Astrocyte (in vitro differentiated cells and primary cell): ENCODE data around the gene RANBP17. TPM values are rescaled to one million over a fixed set of nuclear protein-coding genes. Genes with fewer than 3 reads are reported as not detected.

ENCODE experiments used
- DNase-seq: peaks from one replicate; pipeline ENCODE4 v3.0.0-alpha.2; 2010; ENCODE audit warnings: low read depth
- FAIRE-seq: peaks from 2 replicates; lab custom pipeline; 2011; peaks lifted over from hg19 to GRCh38; lab: Jason Lieb, UNC
- H2AFZ ChIP-seq: 2 replicates; pipeline ENCODE4 v1.6.0; 2012; ENCODE audit warnings: low read depth, low read length, inconsistent platforms
- H3K27ac ChIP-seq: 2 replicates; pipeline ENCODE4 v1.5.1; 2011; ENCODE audit warnings: low read depth, low read length, inconsistent platforms
- H3K27me3 ChIP-seq: 2 replicates; pipeline ENCODE4 v1.6.0; 2011; ENCODE audit warnings: low read length, inconsistent platforms; ENCODE audit not compliant: insufficient read depth
- H3K36me3 ChIP-seq: 2 replicates; pipeline ENCODE4 v1.5.1; 2011; ENCODE audit warnings: low read length, inconsistent platforms; ENCODE audit not compliant: insufficient read depth
- H3K4me1 ChIP-seq: 2 replicates; pipeline ENCODE4 v1.5.1; 2011; ENCODE audit warnings: low read length, inconsistent platforms; ENCODE audit not compliant: insufficient read depth
- H3K4me2 ChIP-seq: 2 replicates; pipeline ENCODE4 v1.6.0; 2012; ENCODE audit warnings: low read length, inconsistent platforms
- H3K4me3 ChIP-seq: 2 replicates; pipeline ENCODE4 v1.5.1; 2011; ENCODE audit warnings: low read depth, mild to moderate bottlenecking, low read length, inconsistent platforms; ENCODE audit not compliant: insufficient read depth
- H3K79me2 ChIP-seq: 2 replicates; pipeline ENCODE4 v1.6.0; 2012; ENCODE audit warnings: mild to moderate bottlenecking, low read length, inconsistent platforms; ENCODE audit not compliant: insufficient read depth
- H3K9ac ChIP-seq: 2 replicates; pipeline ENCODE4 v1.6.0; 2012; ENCODE audit warnings: mild to moderate bottlenecking, low read length, inconsistent platforms
- H3K9me3 ChIP-seq: 2 replicates; pipeline ENCODE4 v1.5.1; 2012; ENCODE audit warnings: low read depth, mild to moderate bottlenecking, low read length, inconsistent platforms; ENCODE audit not compliant: insufficient read depth
- H4K20me1 ChIP-seq: 2 replicates; pipeline ENCODE4 v1.6.0; 2012; ENCODE audit warnings: low read length, inconsistent platforms; ENCODE audit not compliant: insufficient read depth
- H3K27ac Mint-ChIP-seq: one replicate; pipeline ENCODE4 v1.8.0; 2021; ENCODE audit warnings: mild to moderate bottlenecking, mixed read lengths; ENCODE audit not compliant: unreplicated experiment
- H3K27me3 Mint-ChIP-seq: one replicate; pipeline ENCODE4 v1.8.0; 2021; ENCODE audit warnings: low read depth, mixed read lengths; ENCODE audit not compliant: unreplicated experiment
- H3K36me3 Mint-ChIP-seq: one replicate; pipeline ENCODE4 v1.8.0; 2021; ENCODE audit warnings: low read depth, mixed read lengths; ENCODE audit not compliant: unreplicated experiment
- H3K4me1 Mint-ChIP-seq: one replicate; pipeline ENCODE4 v1.8.0; 2021; ENCODE audit warnings: low read depth, mixed read lengths; ENCODE audit not compliant: unreplicated experiment
- H3K4me3 Mint-ChIP-seq: one replicate; pipeline ENCODE4 v1.8.0; 2021; ENCODE audit warnings: mild to moderate bottlenecking, moderate library complexity, mixed read lengths; ENCODE audit not compliant: unreplicated experiment
- H3K9me3 Mint-ChIP-seq: one replicate; pipeline ENCODE4 v1.8.0; 2021; ENCODE audit warnings: mild to moderate bottlenecking, mixed read lengths; ENCODE audit not compliant: unreplicated experiment
- EZH2 ChIP-seq: IDR thresholded peaks from 2 replicates; pipeline ENCODE4 v1.6.1; 2012; ENCODE audit warnings: mild to moderate bottlenecking, low read length, inconsistent platforms; ENCODE audit not compliant: insufficient read depth
- total RNA-seq: library from RNA; stranded (reverse); gene quantifications from 2 replicates; pipeline ENCODE4 v1.2.1, GENCODE V29; 2021
- TF ChIP-seq, protein P1 (sequence below): IDR thresholded peaks from 2 replicates; pipeline ENCODE4 v1.5.1; 2011; ENCODE audit warnings: low read depth, mild to moderate bottlenecking, inconsistent platforms, low read length, moderate library complexity; ENCODE audit not compliant: insufficient read depth

Gene RANBP17
- total RNA-seq, 1 donor from 2014 or later, result 16.2 TPM

DNA sequence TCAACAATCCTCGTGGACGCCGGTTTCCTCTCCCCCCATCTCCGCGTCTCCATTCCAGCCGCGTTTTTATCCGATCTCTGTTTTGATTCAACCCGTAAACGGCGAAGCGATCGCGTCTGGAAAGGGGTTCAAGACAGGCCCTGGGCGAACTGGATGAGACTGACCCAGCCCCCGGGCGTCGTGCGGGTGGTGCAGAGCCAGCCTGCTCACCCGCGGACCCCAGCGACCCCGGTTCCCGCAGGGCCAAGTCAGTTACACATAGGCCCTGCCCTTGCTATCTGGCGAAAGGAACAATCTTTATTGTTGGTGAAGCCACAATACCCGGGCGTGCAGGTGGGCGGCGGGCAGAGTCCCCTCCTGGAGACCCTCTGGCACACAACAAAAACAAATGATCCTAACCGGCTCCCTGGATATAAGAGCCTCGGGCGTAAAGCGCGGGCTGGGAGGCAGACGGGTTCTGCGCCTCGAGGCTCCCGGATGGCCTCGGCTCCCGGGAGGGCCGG lies 449.1 kb downstream of the RANBP17 start:
- H3K27me3 ChIP-seq, result peaks cover 91% of the 10 kb centered on the region
- no peaks in the 10 kb centered on the region for H3K79me2 ChIP-seq
- Mint-ChIP-seq H3K27me3 (peaks cover 63% of the 10 kb centered on the region), H3K27ac (peak overlapping the region; percentile 66), H3K4me1 (peaks cover 4% of the 10 kb centered on the region), H3K4me3 (no peak overlapping the region), H3K9me3 (peaks cover 22% of the 10 kb centered on the region), H3K36me3 (peaks cover 3% of the 10 kb centered on the region)
- H3K27ac ChIP-seq, result no peak overlapping the region
- H4K20me1 ChIP-seq, result peaks cover 16% of the 10 kb centered on the region
- H3K4me3 ChIP-seq, result no peak overlapping the region
- peaks cover 8% of the 10 kb centered on the region for H3K4me1 ChIP-seq
- FAIRE-seq (no peak), DNase-seq (no peak)
- no peak overlapping the region for H3K9ac ChIP-seq
- peak overlapping the region; percentile 26 for H3K4me2 ChIP-seq
- H3K9me3 ChIP-seq, result peaks cover 6% of the 10 kb centered on the region
- H2AFZ ChIP-seq, result no peak overlapping the region
- no peaks in the 10 kb centered on the region for H3K36me3 ChIP-seq
- TF ChIP-seq, protein P1, sequence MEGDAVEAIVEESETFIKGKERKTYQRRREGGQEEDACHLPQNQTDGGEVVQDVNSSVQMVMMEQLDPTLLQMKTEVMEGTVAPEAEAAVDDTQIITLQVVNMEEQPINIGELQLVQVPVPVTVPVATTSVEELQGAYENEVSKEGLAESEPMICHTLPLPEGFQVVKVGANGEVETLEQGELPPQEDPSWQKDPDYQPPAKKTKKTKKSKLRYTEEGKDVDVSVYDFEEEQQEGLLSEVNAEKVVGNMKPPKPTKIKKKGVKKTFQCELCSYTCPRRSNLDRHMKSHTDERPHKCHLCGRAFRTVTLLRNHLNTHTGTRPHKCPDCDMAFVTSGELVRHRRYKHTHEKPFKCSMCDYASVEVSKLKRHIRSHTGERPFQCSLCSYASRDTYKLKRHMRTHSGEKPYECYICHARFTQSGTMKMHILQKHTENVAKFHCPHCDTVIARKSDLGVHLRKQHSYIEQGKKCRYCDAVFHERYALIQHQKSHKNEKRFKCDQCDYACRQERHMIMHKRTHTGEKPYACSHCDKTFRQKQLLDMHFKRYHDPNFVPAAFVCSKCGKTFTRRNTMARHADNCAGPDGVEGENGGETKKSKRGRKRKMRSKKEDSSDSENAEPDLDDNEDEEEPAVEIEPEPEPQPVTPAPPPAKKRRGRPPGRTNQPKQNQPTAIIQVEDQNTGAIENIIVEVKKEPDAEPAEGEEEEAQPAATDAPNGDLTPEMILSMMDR, result no peak
- peak; percentile 90 for TF ChIP-seq EZH2

DNA sequence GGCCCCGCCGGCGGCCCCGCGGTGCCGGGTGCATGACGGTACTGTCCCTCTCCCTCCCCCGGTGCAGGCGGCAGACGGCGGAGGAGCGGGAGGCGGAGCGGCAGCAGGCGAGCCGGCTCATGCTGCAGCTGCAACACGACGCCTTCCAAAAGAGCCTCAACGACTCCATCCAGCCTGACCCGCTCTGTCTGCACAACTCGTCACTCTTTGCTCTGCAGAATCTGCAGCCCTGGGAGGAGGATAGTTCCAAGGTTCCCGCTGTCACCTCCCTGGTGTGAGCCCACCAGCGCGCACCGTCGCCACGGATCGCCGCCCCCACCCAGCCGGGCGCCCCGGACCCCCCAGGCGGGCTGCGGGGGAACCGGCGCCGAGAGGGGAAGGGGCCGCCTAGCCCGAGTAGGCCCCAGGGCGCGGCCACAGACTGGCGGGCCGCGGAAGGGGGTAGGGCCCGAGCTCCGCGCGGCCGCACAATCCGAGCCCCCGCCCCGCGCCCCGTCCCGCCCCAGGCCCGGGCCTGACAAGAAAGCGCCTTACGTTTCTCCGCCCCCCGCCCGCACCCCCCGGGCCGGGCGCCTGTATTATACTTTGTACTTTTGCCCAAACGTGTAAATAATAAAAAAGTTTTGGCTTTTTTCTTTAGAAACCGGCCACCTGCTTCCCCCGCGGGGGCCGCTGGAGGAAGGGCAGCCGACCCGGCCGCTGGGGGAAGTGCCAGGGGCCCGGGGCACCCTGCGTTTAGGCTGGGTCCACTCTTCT lies 449.7 kb downstream of the RANBP17 start:
- H3K4me3 Mint-ChIP-seq, result no peak overlapping the region
- FAIRE-seq, result no peak
- no peak for DNase-seq
- Histone ChIP-seq H3K9me3 (peaks cover 6% of the 10 kb centered on the region), H4K20me1 (peaks cover 20% of the 10 kb centered on the region), H3K4me3 (no peak overlapping the region), H3K36me3 (no peaks in the 10 kb centered on the region), H3K4me2 (no peak overlapping the region), H2AFZ (no peak overlapping the region), H3K27me3 (peaks cover 91% of the 10 kb centered on the region), H3K9ac (no peak overlapping the region), H3K27ac (no peak overlapping the region), H3K79me2 (no peaks in the 10 kb centered on the region), H3K4me1 (peaks cover 10% of the 10 kb centered on the region)
- TF ChIP-seq, protein P1, result no peak
- TF ChIP-seq EZH2, result no peak
- peaks cover 22% of the 10 kb centered on the region for H3K9me3 Mint-ChIP-seq
- H3K27ac Mint-ChIP-seq, result no peak overlapping the region
- peaks cover 3% of the 10 kb centered on the region for H3K36me3 Mint-ChIP-seq
- H3K4me1 Mint-ChIP-seq, result peaks cover 4% of the 10 kb centered on the region
- H3K27me3 Mint-ChIP-seq, result peaks cover 62% of the 10 kb centered on the region
